IMR-90 (cell line): ENCODE data around the gene TM9SF4. TPM values are rescaled to one million over a fixed set of nuclear protein-coding genes. Genes with fewer than 3 reads are reported as not detected.
"Not testable (repeated sequence)": the region's sequence is repeated elsewhere in the genome, so short reads cannot be mapped to it uniquely, and the experiment has no call there.

Experiments
- ATAC-seq: fragments of 200-7000 bp; cut with Tn5 transposase; 2 replicates; pipeline ENCODE4 v1.9.1; 2020; ENCODE audit warnings: low read depth, mild to moderate bottlenecking, moderate library complexity
- BruUV-seq: library from RNA; stranded (reverse); fragments of 400-500 nt; replicated peaks from 2 replicates; lab custom pipeline; 2021; lab: Mats Ljungman, UMichigan
- CTCF ChIA-PET: fragments of 300-600 bp; formaldehyde crosslinking; extraction: SDS; loops from one replicate; lab custom pipeline; 2021; ENCODE audit warnings: antibody characterized with exemption; lab: Yijun Ruan, JAX
- POLR2A ChIA-PET: fragments of 300-600 bp; sonication (Branson Sonifier 250); formaldehyde crosslinking; loops from one replicate; lab custom pipeline; 2022; ENCODE audit warnings: antibody characterized with exemption; ENCODE audit not compliant: unreplicated experiment; lab: Charles Lee
- DNase-seq: peaks from one replicate; pipeline ENCODE4 v3.0.0; 2013
- H2AFZ ChIP-seq: replicated peaks from 2 replicates; pipeline ENCODE3; 2013; ENCODE audit warnings: low read length, mild to moderate bottlenecking; ENCODE audit not compliant: poor library complexity
- H2AK5ac ChIP-seq: 2 replicates; pipeline ENCODE4 v1.6.1; 2013; ENCODE audit warnings: low read depth, low read length, inconsistent platforms
- H2AK9ac ChIP-seq: replicated peaks from 2 replicates; pipeline ENCODE3; 2013; ENCODE audit warnings: mild to moderate bottlenecking, low read depth, low read length, moderate library complexity; ENCODE audit not compliant: poor library complexity
- H2BK120ac ChIP-seq: 2 replicates; pipeline ENCODE4 v1.6.1; 2013; ENCODE audit warnings: low read depth, low read length, inconsistent platforms
- H2BK15ac ChIP-seq: 3 replicates; pipeline ENCODE4 v1.6.1; 2013; ENCODE audit warnings: low read depth, low read length, inconsistent platforms
- H2BK20ac ChIP-seq: 2 replicates; pipeline ENCODE4 v1.6.1; 2013; ENCODE audit warnings: low read depth, mild to moderate bottlenecking, inconsistent platforms, low read length, moderate library complexity
- H2BK5ac ChIP-seq: 2 replicates; pipeline ENCODE4 v1.6.1; 2013; ENCODE audit warnings: mild to moderate bottlenecking, low read depth, low read length, inconsistent platforms; ENCODE audit not compliant: poor library complexity, severe bottlenecking
- H3K14ac ChIP-seq: replicated peaks from 2 replicates; pipeline ENCODE4 v1.6.1; 2013; ENCODE audit warnings: low read depth, low read length, inconsistent platforms
- H3K18ac ChIP-seq: 2 replicates; pipeline ENCODE4 v1.6.1; 2013; ENCODE audit warnings: low read depth, low read length, control low read depth
- H3K23ac ChIP-seq: 2 replicates; pipeline ENCODE4 v1.6.1; 2013; ENCODE audit warnings: low read depth, low read length, inconsistent platforms
- H3K27ac ChIP-seq: 2 replicates; pipeline ENCODE4 v1.5.1; 2013; ENCODE audit warnings: mild to moderate bottlenecking, control low read depth, low read length; ENCODE audit not compliant: insufficient read depth
- H3K27me3 ChIP-seq: 2 replicates; pipeline ENCODE4 v1.6.1; 2013; ENCODE audit warnings: low read length; ENCODE audit not compliant: control insufficient read depth, insufficient read depth
- H3K36me3 ChIP-seq: 2 replicates; pipeline ENCODE4 v1.6.1; 2013; ENCODE audit warnings: low read length, mixed read lengths; ENCODE audit not compliant: control insufficient read depth, insufficient read depth
- H3K4ac ChIP-seq: 2 replicates; pipeline ENCODE4 v1.6.1; 2013; ENCODE audit warnings: low read depth, low read length, inconsistent platforms
- H3K4me1 ChIP-seq: 2 replicates; pipeline ENCODE4 v1.6.1; 2013; ENCODE audit warnings: low read length, mixed read lengths; ENCODE audit not compliant: control insufficient read depth, insufficient read depth
- H3K4me2 ChIP-seq: 2 replicates; pipeline ENCODE4 v1.6.1; 2013; ENCODE audit warnings: low read depth, mild to moderate bottlenecking, control low read depth, low read length, moderate library complexity
- H3K4me3 ChIP-seq: 2 replicates; pipeline ENCODE4 v1.5.1; 2013; ENCODE audit warnings: low read depth, mild to moderate bottlenecking, control low read depth, low read length, moderate library complexity; ENCODE audit not compliant: insufficient read depth
- H3K56ac ChIP-seq: 2 replicates; pipeline ENCODE4 v1.6.1; 2013; ENCODE audit warnings: low read length, inconsistent platforms; ENCODE audit not compliant: insufficient read depth; ENCODE audit errors: extremely low read depth
- H3K79me1 ChIP-seq, 2 experiments: 2 replicates each; pipeline ENCODE4 v1.6.1; 2013; ENCODE audit warnings: low read length in 2 of 2, inconsistent platforms in 1 of 2, low read depth in 1 of 2
- H3K9ac ChIP-seq: 2 replicates; pipeline ENCODE4 v1.6.1; 2013; ENCODE audit warnings: low read depth, low read length, control low read depth
- H3K9me1 ChIP-seq: 2 replicates; pipeline ENCODE4 v1.6.1; 2013; ENCODE audit warnings: low read length, inconsistent platforms; ENCODE audit not compliant: insufficient read depth
- H3K9me3 ChIP-seq: 2 replicates; pipeline ENCODE4 v1.6.1; 2013; ENCODE audit warnings: low read length; ENCODE audit not compliant: control insufficient read depth, insufficient read depth
- H4K20me1 ChIP-seq: 2 replicates; pipeline ENCODE4 v1.6.1; 2013; ENCODE audit warnings: low read length, inconsistent platforms; ENCODE audit not compliant: insufficient read depth
- H4K5ac ChIP-seq: 2 replicates; pipeline ENCODE4 v1.6.1; 2013; ENCODE audit warnings: mild to moderate bottlenecking, low read depth, low read length, control low read depth
- H4K8ac ChIP-seq, 2 experiments: 2 replicates each; pipeline ENCODE4 v1.6.1; 2013; ENCODE audit warnings: low read depth in 2 of 2, low read length in 2 of 2, control low read depth in 1 of 2, inconsistent platforms in 1 of 2
- H4K91ac ChIP-seq: 2 replicates; pipeline ENCODE4 v1.6.1; 2013; ENCODE audit warnings: low read depth, low read length, inconsistent platforms; ENCODE audit not compliant: insufficient read depth
- WGBS, 2 experiments: methylation state at CpG; one replicate each; pipeline versions ENCODE4 v1.1.5 to v1.1.7; 2013; ENCODE audit warnings: missing lambda C conversion rate in 2 of 2; ENCODE audit not compliant: insufficient read length in 1 of 2; ENCODE audit errors: extremely low coverage in 2 of 2; 5-methylcytosine and 5-hydroxymethylcytosine counted together
- dilution Hi-C: fragments of 300-500 bp; cut with HindIII; formaldehyde crosslinking; loops from one replicate; pipeline ENCODE4 v1.14.3; 2018; ENCODE audit warnings: low sequenced_read_pairs; ENCODE audit not compliant: unreplicated experiment
- in situ Hi-C: fragments of 300-500 bp; cut with MboI; formaldehyde crosslinking; loops from 3 replicates; pipeline ENCODE4 v1.14.3; 2019; ENCODE audit warnings: low sequenced_read_pairs, inconsistent platforms, mixed read lengths
- intact Hi-C: fragments of 100-400 bp; cut with micrococcal nuclease; formaldehyde crosslinking; loops from 2 replicates; pipeline ENCODE4 v1.10.0; 2022
- polyA plus RNA-seq, 3 experiments: library from polyadenylated mRNA; depleted of rRNA; stranded (reverse); fragments of >200 nt; gene quantifications; 2 replicates each; pipeline ENCODE4 v1.2.3, GENCODE V29; 2012; ENCODE audit warnings: low replicate concordance in 1 of 3
- total RNA-seq: library from RNA; depleted of rRNA; stranded (reverse); fragments of >200 nt; gene quantifications from 2 replicates; pipeline ENCODE4 v1.2.3, GENCODE V29; 2012

Gene TM9SF4
- total and polyA plus RNA-seq, 2 of the 4 experiments (the other 2 are of a cell fraction), result 35.3 to 59.1 TPM

DNA sequence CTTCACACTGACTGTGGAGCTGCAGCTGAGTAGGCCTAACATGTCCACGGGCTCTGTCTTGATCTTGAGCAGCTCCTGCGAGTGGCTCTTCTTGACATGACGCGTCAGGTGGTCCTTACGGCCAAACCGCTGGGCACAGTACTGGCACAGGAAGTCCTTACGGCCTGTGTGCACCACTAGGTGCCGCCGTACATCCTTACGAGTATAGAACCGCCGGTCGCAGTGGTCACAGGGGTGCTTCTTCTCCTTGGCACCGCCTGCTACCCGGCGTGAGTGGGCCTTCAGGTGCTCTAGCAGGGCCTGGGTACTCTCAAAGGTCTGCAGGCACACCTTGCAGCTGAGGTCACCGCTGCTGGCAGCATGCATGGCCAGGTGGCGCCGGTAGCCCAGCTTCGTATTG is 87.6 kb downstream of the TM9SF4 start:
- H2BK20ac ChIP-seq, dilution Hi-C loops, H4K91ac ChIP-seq, H3K4me2 ChIP-seq, H2BK120ac ChIP-seq, H3K56ac ChIP-seq, DNase-seq, H2AK9ac ChIP-seq, H3K23ac ChIP-seq, CTCF ChIA-PET, H4K8ac ChIP-seq, H2AK5ac ChIP-seq, H2BK15ac ChIP-seq, H3K14ac ChIP-seq, H3K18ac ChIP-seq, H3K27me3 ChIP-seq, H3K27ac ChIP-seq, H3K9me3 ChIP-seq, H2BK5ac ChIP-seq, POLR2A ChIA-PET, H3K4me3 ChIP-seq, ATAC-seq, H3K9ac ChIP-seq, in situ Hi-C loops, H2AFZ ChIP-seq, BruUV-seq, H3K4me1 ChIP-seq, H4K5ac ChIP-seq, intact Hi-C loops, H3K4ac ChIP-seq: not testable (repeated sequence)
- Histone ChIP-seq H3K79me1 (peaks cover 28 to 62% of the 10 kb centered on the region in 2 experiments), H4K20me1 (peaks cover 20% of the 10 kb centered on the region), H3K9me1 (peaks cover 18% of the 10 kb centered on the region), H3K36me3 (peaks cover 59% of the 10 kb centered on the region)
- WGBS, 2 experiments, result 94% methylated on average over 6 of the region's 20 CpGs; no CpG with 5 or more reads in 1 of the 2 experiments
